HG02870 (cell line): ENCODE measurements around the gene IL1R2.

Experiments used
- ATAC-seq: cut with Tn5 transposase; IDR thresholded peaks from one replicate; pipeline ENCODE4 v1.9.1; 2021; ENCODE audit warnings: mild to moderate bottlenecking, moderate library complexity; ENCODE audit not compliant: unreplicated experiment

Gene IL1R2

GRCh38 chr2:101991721-101992145 lies at the start of gene IL1R2:
Gene IL1R2 (plus strand): TSS chr2:101991960. CDS start chr2:102008576, 16,616 bp downstream.
- no peak for ATAC-seq

- ATAC-seq: no peak
Measured at GRCh38 chr2:101942851-101943250, 48.9 kb upstream of the IL1R2 start.

GRCh38 chr2:101946372-101947039 lies 45.3 kb upstream of the IL1R2 start:
- ATAC-seq: no peak

- no peak for ATAC-seq
Measured at GRCh38 chr2:101947374-101947773, 44.4 kb upstream of the IL1R2 start.

- ATAC-seq: no peak
Measured at GRCh38 chr2:101948625-101949155, 43.1 kb upstream of the IL1R2 start.

- ATAC-seq: no peak
Measured at GRCh38 chr2:101949304-101949703, 42.5 kb upstream of the IL1R2 start.

GRCh38 chr2:101951296-101951695 lies 40.5 kb upstream of the IL1R2 start:
- no peak for ATAC-seq

GRCh38 chr2:101952551-101952950 lies 39.2 kb upstream of the IL1R2 start:
- ATAC-seq: no peak

- no peak for ATAC-seq
Measured at GRCh38 chr2:101956465-101957438, 35.0 kb upstream of the IL1R2 start.

- no peak for ATAC-seq
Measured at GRCh38 chr2:101958061-101958460, 33.7 kb upstream of the IL1R2 start.

- no peak for ATAC-seq
Measured at GRCh38 chr2:101960819-101961337, 30.9 kb upstream of the IL1R2 start.

GRCh38 chr2:101961338-101962191 lies 30.2 kb upstream of the IL1R2 start:
- ATAC-seq: no peak

GRCh38 chr2:101962309-101962708 lies 29.5 kb upstream of the IL1R2 start:
- ATAC-seq: no peak

GRCh38 chr2:101963198-101963597 lies 28.6 kb upstream of the IL1R2 start:
- ATAC-seq: no peak

GRCh38 chr2:101967826-101968513 lies 23.8 kb upstream of the IL1R2 start:
- ATAC-seq: no peak

- ATAC-seq: no peak
Measured at GRCh38 chr2:101969723-101970122, 22.0 kb upstream of the IL1R2 start.

- ATAC-seq: no peak
Measured at GRCh38 chr2:101970901-101971300, 20.9 kb upstream of the IL1R2 start.

- no peak for ATAC-seq
Measured at GRCh38 chr2:101971836-101972235, 19.9 kb upstream of the IL1R2 start.

- ATAC-seq: no peak
Measured at GRCh38 chr2:101972621-101973434, 18.9 kb upstream of the IL1R2 start.
